Activated CD8-positive, alpha-beta T cell treated with anti-CD3 and anti-CD28 coated beads for 36 hours (primary cell): ENCODE data around the gene TSR2. TPM values are rescaled to one million over a fixed set of nuclear protein-coding genes. Genes with fewer than 3 reads are reported as not detected.

Source experiments
- ATAC-seq: fragments of 200-7000 bp; cut with Tn5 transposase; one replicate; pipeline ENCODE4 v1.10.0; 2021; ENCODE audit warnings: mild to moderate bottlenecking, moderate library complexity
- CTCF ChIA-PET: fragments of 350-600 bp; sonication (Branson Sonifier 250); formaldehyde crosslinking; loops from one replicate; lab custom pipeline; 2021; ENCODE audit warnings: antibody characterized with exemption; lab: Charles Lee
- POLR2A ChIA-PET: fragments of 350-600 bp; sonication (Branson Sonifier 250); formaldehyde crosslinking; loops from one replicate; lab custom pipeline; 2021; ENCODE audit warnings: antibody characterized with exemption; lab: Charles Lee
- DNase-seq: peaks from one replicate; pipeline ENCODE4 v3.0.0-alpha.2; 2020
- H3K27ac Mint-ChIP-seq: one replicate; pipeline ENCODE4 v1.8.0; 2021; ENCODE audit warnings: mild to moderate bottlenecking, mixed read lengths
- H3K27me3 Mint-ChIP-seq: one replicate; pipeline ENCODE4 v1.8.0; 2021; ENCODE audit warnings: mixed read lengths
- H3K36me3 Mint-ChIP-seq: one replicate; pipeline ENCODE4 v1.8.0; 2021; ENCODE audit warnings: low read depth, mixed read lengths
- H3K4me1 Mint-ChIP-seq: one replicate; pipeline ENCODE4 v1.8.0; 2021; ENCODE audit warnings: low read depth, mixed read lengths
- H3K4me3 Mint-ChIP-seq: one replicate; pipeline ENCODE4 v1.8.0; 2021; ENCODE audit warnings: mild to moderate bottlenecking, moderate library complexity, mixed read lengths
- H3K9me3 Mint-ChIP-seq: one replicate; pipeline ENCODE4 v1.8.0; 2021; ENCODE audit warnings: mixed read lengths
- intact Hi-C: fragments of 100-400 bp; cut with micrococcal nuclease; formaldehyde crosslinking; loops from one replicate; pipeline ENCODE4 v1.10.0; 2022
- total RNA-seq, 2 experiments: library from RNA; stranded (reverse); gene quantifications; one replicate each; pipeline ENCODE4 v1.2.3, GENCODE V29; 2021
- TF ChIP-seq, protein P1 (sequence below): fragments of 200-600 bp; IDR thresholded peaks from one replicate; pipeline ENCODE4 v1.8.0; 2022; ENCODE audit warnings: antibody characterized with exemption, mild to moderate bottlenecking

TSR2 gene
- total RNA-seq, 2 experiments from 2014 or later: 31.2 to 32.5 TPM

DNA sequence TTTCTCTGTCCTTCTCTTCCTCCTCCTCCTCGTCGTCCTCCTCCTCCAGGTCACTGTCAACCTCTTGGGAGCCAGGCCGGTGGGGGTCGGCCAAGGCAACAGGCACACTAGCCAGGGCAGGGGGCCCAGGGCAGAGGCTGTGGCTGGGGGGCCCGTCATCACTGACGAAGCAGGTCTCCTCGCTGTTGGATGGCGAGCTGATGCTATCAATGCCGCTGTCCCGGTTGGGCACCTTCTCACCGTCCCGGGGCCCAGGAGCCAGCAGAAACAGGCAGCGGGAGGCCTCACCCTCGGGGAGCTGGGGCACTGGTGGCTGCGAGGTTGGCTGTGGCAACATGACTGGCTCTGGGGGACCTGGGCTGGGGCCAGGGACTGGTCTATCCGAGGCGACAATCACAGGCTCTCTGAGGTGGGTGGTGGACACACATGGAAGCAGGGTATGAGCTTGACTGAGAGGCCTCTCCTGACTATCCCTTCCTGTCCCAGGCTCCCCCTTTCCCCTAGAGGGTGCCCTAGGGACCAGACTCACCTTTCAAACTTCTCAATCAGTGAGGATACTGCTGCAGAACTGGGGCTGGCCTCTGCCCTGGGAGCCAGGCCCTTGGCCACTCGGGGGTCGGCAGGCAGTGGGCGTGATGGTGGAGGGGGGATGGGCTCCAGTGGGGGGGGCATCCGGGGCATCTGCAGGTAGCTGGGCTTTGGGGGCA is 30.0 kb downstream of the TSR2 start:
- H3K36me3 Mint-ChIP-seq: no peaks in the 10 kb centered on the region
- CTCF ChIA-PET: no interaction called here
- TF ChIP-seq, protein P1, sequence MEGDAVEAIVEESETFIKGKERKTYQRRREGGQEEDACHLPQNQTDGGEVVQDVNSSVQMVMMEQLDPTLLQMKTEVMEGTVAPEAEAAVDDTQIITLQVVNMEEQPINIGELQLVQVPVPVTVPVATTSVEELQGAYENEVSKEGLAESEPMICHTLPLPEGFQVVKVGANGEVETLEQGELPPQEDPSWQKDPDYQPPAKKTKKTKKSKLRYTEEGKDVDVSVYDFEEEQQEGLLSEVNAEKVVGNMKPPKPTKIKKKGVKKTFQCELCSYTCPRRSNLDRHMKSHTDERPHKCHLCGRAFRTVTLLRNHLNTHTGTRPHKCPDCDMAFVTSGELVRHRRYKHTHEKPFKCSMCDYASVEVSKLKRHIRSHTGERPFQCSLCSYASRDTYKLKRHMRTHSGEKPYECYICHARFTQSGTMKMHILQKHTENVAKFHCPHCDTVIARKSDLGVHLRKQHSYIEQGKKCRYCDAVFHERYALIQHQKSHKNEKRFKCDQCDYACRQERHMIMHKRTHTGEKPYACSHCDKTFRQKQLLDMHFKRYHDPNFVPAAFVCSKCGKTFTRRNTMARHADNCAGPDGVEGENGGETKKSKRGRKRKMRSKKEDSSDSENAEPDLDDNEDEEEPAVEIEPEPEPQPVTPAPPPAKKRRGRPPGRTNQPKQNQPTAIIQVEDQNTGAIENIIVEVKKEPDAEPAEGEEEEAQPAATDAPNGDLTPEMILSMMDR: no peak
- H3K4me3 Mint-ChIP-seq: no peak overlapping the region
- no peaks in the 10 kb centered on the region for H3K27me3 Mint-ChIP-seq
- ATAC-seq (no peak), DNase-seq (no peak)
- POLR2A ChIA-PET: no interaction called here
- H3K9me3 Mint-ChIP-seq: no peaks in the 10 kb centered on the region
- intact Hi-C loops: no loop called here
- H3K4me1 Mint-ChIP-seq: no peaks in the 10 kb centered on the region
- no peak overlapping the region for H3K27ac Mint-ChIP-seq

DNA sequence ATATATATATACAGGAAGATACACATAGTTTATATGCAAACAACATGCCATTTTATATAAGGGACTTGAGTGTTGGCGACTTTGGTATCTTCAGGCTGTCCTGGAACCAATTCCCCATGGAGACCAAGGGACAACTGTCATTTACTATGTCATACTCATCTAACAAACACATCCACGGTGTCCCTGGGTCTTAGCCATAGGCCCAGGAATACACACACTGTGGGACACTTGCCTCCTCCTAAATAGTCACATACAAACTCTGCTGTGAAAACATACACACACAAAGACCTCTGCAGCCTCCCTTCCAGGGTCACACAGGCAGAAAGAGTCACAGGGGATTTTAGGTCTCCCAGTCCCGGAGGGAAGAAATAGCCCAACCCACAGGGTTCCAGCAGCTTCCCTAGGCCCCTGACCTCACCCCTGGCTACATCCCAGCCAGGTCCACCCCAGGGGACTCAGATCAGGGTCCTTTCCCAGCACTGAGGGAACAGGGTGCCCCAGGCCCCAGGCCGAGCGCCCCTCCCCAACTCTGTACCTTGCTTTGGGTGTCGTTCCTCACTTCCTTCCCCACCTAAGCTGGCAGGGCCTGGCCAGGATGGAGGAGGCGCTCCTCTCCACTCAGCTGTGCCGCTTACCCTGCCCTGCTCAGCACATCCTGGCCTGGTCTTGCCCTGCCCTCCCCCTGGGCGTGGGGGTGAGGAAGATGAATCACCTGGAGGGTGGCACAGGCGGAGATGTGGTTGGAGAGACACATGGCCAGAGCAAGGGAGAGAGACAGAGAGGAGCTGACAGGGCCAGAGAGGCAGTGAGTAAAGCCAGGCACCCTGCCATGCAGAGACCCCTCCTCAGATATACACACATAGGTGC is 34.0 kb downstream of the TSR2 start:
- intact Hi-C loops: no loop called here
- TF ChIP-seq, protein P1: no peak
- no peak overlapping the region for H3K27ac Mint-ChIP-seq
- H3K4me3 Mint-ChIP-seq: no peak overlapping the region
- H3K4me1 Mint-ChIP-seq: no peaks in the 10 kb centered on the region
- H3K36me3 Mint-ChIP-seq: no peaks in the 10 kb centered on the region
- ChIA-PET POLR2A (interaction anchor here (0.7 kb wide), 1 partner anchor 15 kb away, joined by 4 read pairs; no protein-coding TSS in a partner anchor), CTCF (no interaction called here)
- DNase-seq (no peak), ATAC-seq (no peak)
- no peaks in the 10 kb centered on the region for H3K9me3 Mint-ChIP-seq
- no peaks in the 10 kb centered on the region for H3K27me3 Mint-ChIP-seq

DNA sequence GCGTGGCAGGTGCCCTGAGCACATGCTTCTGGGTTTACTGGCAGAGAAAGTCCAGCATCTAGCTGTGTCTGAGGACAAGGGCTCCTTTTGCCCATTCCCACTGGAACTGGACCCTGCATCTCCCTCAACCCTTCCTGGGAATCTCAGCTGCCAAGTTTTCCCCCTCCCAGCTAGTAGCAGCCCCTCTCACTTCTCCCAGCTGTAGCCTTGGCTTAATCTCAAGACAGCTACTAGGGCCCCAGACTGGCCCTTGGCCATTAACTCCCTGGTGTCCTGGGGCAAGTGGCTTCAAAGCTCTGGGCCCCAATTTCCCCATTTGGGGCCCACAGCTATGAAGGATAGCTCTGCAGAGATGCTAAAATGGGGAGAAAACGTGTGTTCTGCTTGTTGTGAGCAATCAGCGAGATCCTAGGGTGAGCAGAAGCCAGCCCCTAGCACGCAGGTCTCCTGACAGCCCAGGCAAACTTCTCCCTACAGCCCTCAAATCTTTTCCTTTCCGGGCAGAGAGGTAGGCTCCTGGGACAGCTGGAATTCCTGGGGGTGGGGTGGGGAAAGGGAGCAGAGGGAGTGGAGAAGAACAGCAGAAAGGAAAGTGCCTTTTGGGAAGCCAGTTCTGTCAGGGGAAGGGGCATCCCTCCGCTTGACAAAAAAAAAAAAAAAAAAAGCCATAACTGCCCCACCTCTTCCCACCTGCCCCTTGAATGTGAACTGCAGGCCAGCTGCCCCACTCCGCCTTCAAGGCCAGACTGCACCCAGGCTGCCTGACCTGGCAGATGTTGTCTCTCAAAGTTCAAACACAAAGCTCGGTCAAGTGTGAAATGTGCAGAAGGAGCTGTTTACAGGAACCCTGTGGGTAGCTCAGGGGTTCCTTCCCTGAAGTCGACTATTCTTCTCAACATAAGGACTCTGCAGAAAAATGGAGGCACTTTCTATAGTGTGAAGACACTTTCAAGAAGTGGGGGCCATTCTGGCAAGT is 39.2 kb downstream of the TSR2 start:
- ATAC-seq (no peak), DNase-seq (no peak)
- Mint-ChIP-seq H3K36me3 (no peaks in the 10 kb centered on the region), H3K9me3 (no peaks in the 10 kb centered on the region), H3K27me3 (no peaks in the 10 kb centered on the region), H3K4me3 (no peak overlapping the region), H3K4me1 (no peaks in the 10 kb centered on the region), H3K27ac (no peak overlapping the region)
- CTCF ChIA-PET: no interaction called here
- TF ChIP-seq, protein P1: no peak
- intact Hi-C loops: no loop called here
- POLR2A ChIA-PET: no interaction called here

DNA sequence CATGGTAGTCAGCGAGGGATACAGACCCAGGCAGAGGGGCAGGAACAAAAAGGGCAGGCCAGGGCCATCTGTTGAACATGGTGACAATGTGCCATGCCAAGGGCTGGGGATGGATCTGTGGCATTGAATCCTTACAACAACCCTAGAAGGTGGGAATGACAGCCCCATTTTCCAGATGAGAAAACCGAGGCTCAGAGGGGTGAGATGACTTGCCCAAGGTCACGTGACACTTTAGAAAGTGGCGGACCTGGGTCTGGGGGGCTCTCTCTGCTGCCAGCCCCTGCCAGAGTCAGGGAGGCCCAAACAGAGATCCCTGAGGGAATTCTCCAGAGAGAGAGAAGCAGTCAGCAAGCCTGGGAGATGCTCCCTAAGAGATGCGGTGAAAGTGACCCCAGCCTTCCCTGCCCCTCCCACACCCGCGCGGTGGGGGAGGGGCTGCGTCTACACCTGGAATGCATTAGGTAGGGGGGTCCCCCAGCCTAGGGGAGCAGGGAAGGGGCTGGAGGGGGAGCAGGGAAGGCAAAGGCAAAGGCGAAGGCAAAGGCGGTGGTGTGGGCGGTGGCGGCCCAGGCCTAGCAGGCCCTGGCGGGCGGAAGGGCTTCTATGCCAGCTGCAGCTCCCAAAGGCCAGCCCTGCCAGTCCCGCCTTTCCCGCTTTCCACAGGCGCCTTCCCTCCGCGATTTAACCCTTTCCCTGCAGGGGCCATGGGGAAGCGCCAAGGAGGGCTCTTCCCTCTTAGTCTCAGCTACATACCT is 42.8 kb downstream of the TSR2 start:
- Mint-ChIP-seq H3K4me3 (no peak overlapping the region), H3K4me1 (no peaks in the 10 kb centered on the region), H3K27ac (no peak overlapping the region), H3K27me3 (peaks cover 2% of the 10 kb centered on the region), H3K36me3 (no peaks in the 10 kb centered on the region), H3K9me3 (no peaks in the 10 kb centered on the region)
- ChIA-PET CTCF (no interaction called here), POLR2A (no interaction called here)
- intact Hi-C loops: no loop called here
- TF ChIP-seq, protein P1: no peak
- DNase-seq (no peak), ATAC-seq (no peak)
